Mesendoderm (in vitro differentiated cells): Measurements from ENCODE around the gene PCBP3.

ENCODE experiments used
- DNase-seq: peaks from one replicate; pipeline ENCODE4 v3.0.0; 2013
- H2AK5ac ChIP-seq: 2 replicates; pipeline ENCODE4 v1.6.1; 2013; ENCODE audit warnings: low read length, inconsistent platforms
- H2BK120ac ChIP-seq: 2 replicates; pipeline ENCODE4 v1.6.1; 2013; ENCODE audit warnings: low read depth, mild to moderate bottlenecking, low read length, moderate library complexity, mixed read lengths
- H2BK15ac ChIP-seq: replicated peaks from 2 replicates; pipeline ENCODE4 v1.6.1; 2013; ENCODE audit warnings: low read depth, mild to moderate bottlenecking, moderate library complexity
- H2BK5ac ChIP-seq: 2 replicates; pipeline ENCODE4 v1.6.1; 2013; ENCODE audit warnings: low read length, inconsistent platforms
- H3K18ac ChIP-seq: 2 replicates; pipeline ENCODE4 v1.6.1; 2013; ENCODE audit warnings: mild to moderate bottlenecking, low read length, mixed read lengths
- H3K23ac ChIP-seq: one replicate; pipeline ENCODE4 v1.6.1; 2013; ENCODE audit warnings: low read length
- H3K27ac ChIP-seq: 2 replicates; pipeline ENCODE4 v1.5.1; 2013; ENCODE audit warnings: low read depth, mild to moderate bottlenecking, inconsistent platforms, low read length, moderate library complexity
- H3K27me3 ChIP-seq: 2 replicates; pipeline ENCODE4 v1.6.1; 2013; ENCODE audit warnings: low read length, control low read depth, mild to moderate bottlenecking, inconsistent platforms; ENCODE audit not compliant: insufficient read depth, poor library complexity
- H3K36me3 ChIP-seq: 2 replicates; pipeline ENCODE4 v1.6.1; 2013; ENCODE audit warnings: low read length, inconsistent platforms; ENCODE audit not compliant: control insufficient read depth, insufficient read depth
- H3K4ac ChIP-seq: one replicate; pipeline ENCODE4 v1.6.1; 2013; ENCODE audit warnings: low read depth, mild to moderate bottlenecking, low read length, moderate library complexity
- H3K4me1 ChIP-seq: 2 replicates; pipeline ENCODE4 v1.6.1; 2013; ENCODE audit warnings: low read depth, low read length, inconsistent platforms; ENCODE audit not compliant: control insufficient read depth
- H3K4me2 ChIP-seq: 2 replicates; pipeline ENCODE4 v1.6.1; 2013; ENCODE audit warnings: low read length
- H3K4me3 ChIP-seq: 2 replicates; pipeline ENCODE4 v1.5.1; 2013; ENCODE audit warnings: mild to moderate bottlenecking, low read length
- H3K56ac ChIP-seq: one replicate; pipeline ENCODE4 v1.6.1; 2013; ENCODE audit warnings: low read length
- H3K79me1 ChIP-seq: 2 replicates; pipeline ENCODE4 v1.6.1; 2013; ENCODE audit warnings: low read length, inconsistent platforms
- H3K79me2 ChIP-seq: 2 replicates; pipeline ENCODE4 v1.6.1; 2013; ENCODE audit warnings: mild to moderate bottlenecking, low read length; ENCODE audit not compliant: control insufficient read depth, insufficient read depth
- H3K9ac ChIP-seq: 2 replicates; pipeline ENCODE4 v1.6.1; 2013; ENCODE audit warnings: low read length, inconsistent platforms
- H4K5ac ChIP-seq: one replicate; pipeline ENCODE4 v1.6.1; 2013; ENCODE audit warnings: low read length
- H4K8ac ChIP-seq: one replicate; pipeline ENCODE4 v1.6.1; 2013; ENCODE audit warnings: low read depth, mild to moderate bottlenecking, control low read depth, low read length, moderate library complexity
- WGBS: extraction: QIAGEN DNeasy Blood & Tissue Kit; methylation state at CpG from one replicate; pipeline ENCODE4 v1.1.7; 2013; ENCODE audit warnings: low lambda C conversion rate, missing lambda C conversion rate; ENCODE audit not compliant: insufficient coverage; ENCODE audit errors: extremely low coverage; 5-methylcytosine and 5-hydroxymethylcytosine counted together

PCBP3 gene

GRCh38 chr21:45788198-45788597, 144.7 kb downstream of the PCBP3 start:
- no CpG with 5 or more reads among the region's 16 CpGs for WGBS
- DNase-seq: no peak
- H3K9ac ChIP-seq: no peak overlapping the region
- no peak overlapping the region for H4K8ac ChIP-seq
- H3K4ac ChIP-seq: no peak overlapping the region
- H3K79me1 ChIP-seq: no peaks in the 10 kb centered on the region
- H3K79me2 ChIP-seq: no peaks in the 10 kb centered on the region
- no peak overlapping the region for H4K5ac ChIP-seq
- H3K4me3 ChIP-seq: no peak overlapping the region
- H2BK5ac ChIP-seq: no peak overlapping the region
- no peak overlapping the region for H3K56ac ChIP-seq
- no peak overlapping the region for H2AK5ac ChIP-seq
- no peaks in the 10 kb centered on the region for H3K36me3 ChIP-seq
- no peaks in the 10 kb centered on the region for H3K27me3 ChIP-seq
- H2BK120ac ChIP-seq: no peak overlapping the region
- H3K4me2 ChIP-seq: no peak overlapping the region
- no peak overlapping the region for H2BK15ac ChIP-seq
- no peaks in the 10 kb centered on the region for H3K4me1 ChIP-seq
- no peak overlapping the region for H3K18ac ChIP-seq
- H3K27ac ChIP-seq: no peak overlapping the region
- no peak overlapping the region for H3K23ac ChIP-seq

GRCh38 chr21:45788637-45789506, 145.3 kb downstream of the PCBP3 start:
- Histone ChIP-seq H3K4me1 (no peaks in the 10 kb centered on the region), H2BK120ac (no peak overlapping the region), H3K4me3 (no peak overlapping the region), H2BK15ac (no peak overlapping the region), H3K27me3 (no peaks in the 10 kb centered on the region), H3K27ac (no peak overlapping the region), H2BK5ac (no peak overlapping the region), H3K4me2 (no peak overlapping the region), H2AK5ac (no peak overlapping the region), H3K4ac (no peak overlapping the region), H4K8ac (no peak overlapping the region), H3K56ac (no peak overlapping the region), H4K5ac (no peak overlapping the region), H3K36me3 (no peaks in the 10 kb centered on the region), H3K23ac (no peak overlapping the region), H3K79me1 (no peaks in the 10 kb centered on the region), H3K9ac (no peak overlapping the region), H3K79me2 (no peaks in the 10 kb centered on the region), H3K18ac (no peak overlapping the region)
- no peak for DNase-seq
- no CpG with 5 or more reads among the region's 14 CpGs for WGBS

- no CpG with 5 or more reads among the region's 7 CpGs for WGBS
Observed at GRCh38 chr21:45790427-45790826, 146.9 kb downstream of the PCBP3 start.

GRCh38 chr21:45791562-45792418, 148.3 kb downstream of the PCBP3 start:
- Histone ChIP-seq H3K9ac (no peak overlapping the region), H2BK120ac (no peak overlapping the region), H3K79me1 (no peaks in the 10 kb centered on the region), H4K5ac (no peak overlapping the region), H3K56ac (no peak overlapping the region), H3K4ac (no peak overlapping the region), H3K4me3 (no peak overlapping the region), H2AK5ac (no peak overlapping the region), H2BK5ac (no peak overlapping the region), H4K8ac (no peak overlapping the region), H3K36me3 (no peaks in the 10 kb centered on the region), H3K79me2 (no peaks in the 10 kb centered on the region), H3K27ac (no peak overlapping the region), H3K4me1 (no peaks in the 10 kb centered on the region), H2BK15ac (no peak overlapping the region), H3K27me3 (no peaks in the 10 kb centered on the region), H3K4me2 (no peak overlapping the region), H3K18ac (no peak overlapping the region), H3K23ac (no peak overlapping the region)
- no peak for DNase-seq
- no CpG with 5 or more reads among the region's 19 CpGs for WGBS

More at GRCh38 chr21:45790427-45790826, 146.9 kb downstream of the PCBP3 start:
- Histone ChIP-seq H3K18ac (no peak overlapping the region), H3K4me3 (no peak overlapping the region), H2BK15ac (no peak overlapping the region), H3K4me1 (no peaks in the 10 kb centered on the region), H3K56ac (no peak overlapping the region), H3K36me3 (no peaks in the 10 kb centered on the region), H3K79me1 (no peaks in the 10 kb centered on the region), H3K27me3 (no peaks in the 10 kb centered on the region), H4K8ac (no peak overlapping the region), H3K23ac (no peak overlapping the region), H4K5ac (no peak overlapping the region), H2BK5ac (no peak overlapping the region), H2BK120ac (no peak overlapping the region), H3K79me2 (no peaks in the 10 kb centered on the region), H2AK5ac (no peak overlapping the region), H3K9ac (no peak overlapping the region), H3K4me2 (no peak overlapping the region), H3K4ac (no peak overlapping the region), H3K27ac (no peak overlapping the region)
- DNase-seq: no peak

- H3K56ac ChIP-seq: no peak overlapping the region
- H3K23ac ChIP-seq: no peak overlapping the region
- no peak overlapping the region for H3K4me3 ChIP-seq
- H3K18ac ChIP-seq: no peak overlapping the region
- no peak overlapping the region for H2BK120ac ChIP-seq
- WGBS: no CpG with 5 or more reads among the region's 22 CpGs
- H4K5ac ChIP-seq: no peak overlapping the region
- H3K79me1 ChIP-seq: no peaks in the 10 kb centered on the region
- no peaks in the 10 kb centered on the region for H3K79me2 ChIP-seq
- no peak overlapping the region for H2AK5ac ChIP-seq
- no peak for DNase-seq
- no peak overlapping the region for H3K4me2 ChIP-seq
- no peak overlapping the region for H3K27ac ChIP-seq
- H2BK5ac ChIP-seq: no peak overlapping the region
- no peaks in the 10 kb centered on the region for H3K4me1 ChIP-seq
- H3K36me3 ChIP-seq: no peaks in the 10 kb centered on the region
- no peak overlapping the region for H3K4ac ChIP-seq
- H3K9ac ChIP-seq: no peak overlapping the region
- no peaks in the 10 kb centered on the region for H3K27me3 ChIP-seq
- no peak overlapping the region for H2BK15ac ChIP-seq
- no peak overlapping the region for H4K8ac ChIP-seq
Observed at GRCh38 chr21:45792682-45793383, 149.3 kb downstream of the PCBP3 start.
